PC-9 (cell line): ENCODE measurements around the gene IFNA4. TPM values are rescaled to one million over a fixed set of nuclear protein-coding genes. Genes with fewer than 3 reads are reported as not detected.
"Not testable (repeated sequence)": the region's sequence is repeated elsewhere in the genome, so short reads cannot be mapped to it uniquely, and the experiment has no call there.

Experiments
- BruUV-seq: library from RNA; stranded (reverse); fragments of 400-500 nt; replicated peaks from 2 replicates; lab custom pipeline; 2021; lab: Mats Ljungman, UMichigan
- CTCF ChIA-PET: fragments of 300-600 bp; sonication (Branson Sonifier 250); formaldehyde crosslinking; loops from one replicate; lab custom pipeline; 2022; ENCODE audit warnings: antibody characterized with exemption; lab: Charles Lee
- POLR2A ChIA-PET: fragments of 300-600 bp; sonication (Branson Sonifier 250); formaldehyde crosslinking; loops from one replicate; lab custom pipeline; 2022; ENCODE audit warnings: antibody characterized with exemption; ENCODE audit not compliant: unreplicated experiment; lab: Charles Lee
- DNase-seq, 2 experiments: peaks; one replicate each; pipeline versions ENCODE4 v3.0.0 to v3.0.0-alpha.2; 2015 to 2022; ENCODE audit warnings: mixed read lengths in 1 of 2
- H2AFZ ChIP-seq: fragments of 200-600 bp; sonication (generic); 2 replicates; pipeline ENCODE4 v1.8.1; 2017; ENCODE audit warnings: antibody characterized with exemption
- H3F3A ChIP-seq: fragments of 200-600 bp; sonication (generic); 2 replicates; pipeline ENCODE4 v1.8.1; 2017; ENCODE audit warnings: antibody characterized with exemption, mild to moderate bottlenecking, low read depth; ENCODE audit not compliant: insufficient read depth
- H3K27ac ChIP-seq: fragments of 200-600 bp; sonication (generic); 2 replicates; pipeline ENCODE4 v1.6.1; 2016; ENCODE audit warnings: mixed run types
- H3K27me3 ChIP-seq: fragments of 200-600 bp; sonication (generic); 2 replicates; pipeline ENCODE4 v1.6.1; 2016; ENCODE audit warnings: low read depth, mixed run types; ENCODE audit not compliant: insufficient read depth
- H3K36me3 ChIP-seq: fragments of 200-600 bp; sonication (generic); 2 replicates; pipeline ENCODE4 v1.6.1; 2016; ENCODE audit warnings: low read depth, mixed run types
- H3K4me1 ChIP-seq: fragments of 200-600 bp; sonication (generic); replicated peaks from 2 replicates; pipeline ENCODE4 v1.6.1; 2016; ENCODE audit warnings: mixed run types; ENCODE audit not compliant: insufficient read depth
- H3K4me2 ChIP-seq: fragments of 200-600 bp; sonication (generic); 2 replicates; pipeline ENCODE4 v1.6.1; 2017; ENCODE audit warnings: mixed run types
- H3K4me3 ChIP-seq: fragments of 200-600 bp; sonication (generic); 2 replicates; pipeline ENCODE4 v1.6.1; 2016; ENCODE audit warnings: mixed run types
- H3K79me2 ChIP-seq: fragments of 200-600 bp; sonication (generic); 2 replicates; pipeline ENCODE4 v1.6.1; 2017; ENCODE audit warnings: low read depth, mixed run types
- H3K9me2 ChIP-seq: fragments of 200-600 bp; sonication (generic); 2 replicates; pipeline ENCODE4 v1.8.1; 2017; ENCODE audit warnings: mild to moderate bottlenecking; ENCODE audit not compliant: insufficient read depth
- H3K9me3 ChIP-seq: fragments of 200-600 bp; sonication (generic); 2 replicates; pipeline ENCODE4 v1.8.1; 2016; ENCODE audit warnings: low read depth; ENCODE audit not compliant: insufficient read depth
- H4K20me1 ChIP-seq: fragments of 200-600 bp; sonication (generic); 2 replicates; pipeline ENCODE4 v1.8.1; 2017; ENCODE audit not compliant: insufficient read depth
- EZH2 ChIP-seq: fragments of 200-600 bp; sonication (generic); IDR thresholded peaks from 2 replicates; pipeline ENCODE4 v1.8.0; 2017; ENCODE audit warnings: antibody characterized with exemption, low read depth
- intact Hi-C: fragments of 100-400 bp; cut with micrococcal nuclease; formaldehyde crosslinking; loops from one replicate; pipeline ENCODE4 v1.10.0; 2022; ENCODE audit not compliant: unreplicated experiment
- total RNA-seq: library from RNA; stranded (reverse); gene quantifications from 2 replicates; pipeline ENCODE4 v1.2.3, GENCODE V29; 2021
- TF ChIP-seq, protein P1 (sequence below): fragments of 200-600 bp; sonication (generic); conservative IDR thresholded peaks from 2 replicates; pipeline ENCODE4 v1.6.1; 2017; ENCODE audit warnings: mixed run types, antibody characterized with exemption, mild to moderate bottlenecking, moderate library complexity

Gene IFNA4
- total RNA-seq, 1 experiment from 2014 or later, result not detected

- CTCF ChIA-PET, H3K4me3 ChIP-seq, H2AFZ ChIP-seq, H3F3A ChIP-seq, POLR2A ChIA-PET, BruUV-seq, intact Hi-C loops, H3K79me2 ChIP-seq, H3K27me3 ChIP-seq, H3K9me2 ChIP-seq, H3K9me3 ChIP-seq, H3K4me2 ChIP-seq, H4K20me1 ChIP-seq, H3K4me1 ChIP-seq, H3K36me3 ChIP-seq, H3K27ac ChIP-seq: not testable (repeated sequence)
- TF ChIP-seq, protein P1, sequence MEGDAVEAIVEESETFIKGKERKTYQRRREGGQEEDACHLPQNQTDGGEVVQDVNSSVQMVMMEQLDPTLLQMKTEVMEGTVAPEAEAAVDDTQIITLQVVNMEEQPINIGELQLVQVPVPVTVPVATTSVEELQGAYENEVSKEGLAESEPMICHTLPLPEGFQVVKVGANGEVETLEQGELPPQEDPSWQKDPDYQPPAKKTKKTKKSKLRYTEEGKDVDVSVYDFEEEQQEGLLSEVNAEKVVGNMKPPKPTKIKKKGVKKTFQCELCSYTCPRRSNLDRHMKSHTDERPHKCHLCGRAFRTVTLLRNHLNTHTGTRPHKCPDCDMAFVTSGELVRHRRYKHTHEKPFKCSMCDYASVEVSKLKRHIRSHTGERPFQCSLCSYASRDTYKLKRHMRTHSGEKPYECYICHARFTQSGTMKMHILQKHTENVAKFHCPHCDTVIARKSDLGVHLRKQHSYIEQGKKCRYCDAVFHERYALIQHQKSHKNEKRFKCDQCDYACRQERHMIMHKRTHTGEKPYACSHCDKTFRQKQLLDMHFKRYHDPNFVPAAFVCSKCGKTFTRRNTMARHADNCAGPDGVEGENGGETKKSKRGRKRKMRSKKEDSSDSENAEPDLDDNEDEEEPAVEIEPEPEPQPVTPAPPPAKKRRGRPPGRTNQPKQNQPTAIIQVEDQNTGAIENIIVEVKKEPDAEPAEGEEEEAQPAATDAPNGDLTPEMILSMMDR, result peak; percentile 16; the same call in 1 of the 2 replicates
- peak in 1 of 2 experiments; percentile 1 for DNase-seq
These were observed 4.3 kb downstream of the IFNA4 start for GRCh38 chr9:21182810-21183736.

GRCh38 chr9:21174671-21175070 is 12.7 kb downstream of the IFNA4 start:
- no peaks in the 10 kb centered on the region for H3K79me2 ChIP-seq
- H3K27me3 ChIP-seq, result no peaks in the 10 kb centered on the region
- DNase-seq, result no peak
- H3K4me2 ChIP-seq, result no peak overlapping the region
- intact Hi-C loops, result no loop called here
- no peak overlapping the region for H3K4me3 ChIP-seq
- ChIA-PET CTCF (no interaction called here), POLR2A (no interaction called here)
- H3K27ac ChIP-seq, result no peak overlapping the region
- H4K20me1 ChIP-seq, result no peaks in the 10 kb centered on the region
- H2AFZ ChIP-seq, result no peak overlapping the region
- no peaks in the 10 kb centered on the region for H3F3A ChIP-seq
- no peaks in the 10 kb centered on the region for H3K4me1 ChIP-seq
- BruUV-seq, result no TSS peak
- no peaks in the 10 kb centered on the region for H3K36me3 ChIP-seq
- no peaks in the 10 kb centered on the region for H3K9me3 ChIP-seq
- no peaks in the 10 kb centered on the region for H3K9me2 ChIP-seq
- TF ChIP-seq, protein P1, result no peak
- TF ChIP-seq EZH2, result no peak

DNA sequence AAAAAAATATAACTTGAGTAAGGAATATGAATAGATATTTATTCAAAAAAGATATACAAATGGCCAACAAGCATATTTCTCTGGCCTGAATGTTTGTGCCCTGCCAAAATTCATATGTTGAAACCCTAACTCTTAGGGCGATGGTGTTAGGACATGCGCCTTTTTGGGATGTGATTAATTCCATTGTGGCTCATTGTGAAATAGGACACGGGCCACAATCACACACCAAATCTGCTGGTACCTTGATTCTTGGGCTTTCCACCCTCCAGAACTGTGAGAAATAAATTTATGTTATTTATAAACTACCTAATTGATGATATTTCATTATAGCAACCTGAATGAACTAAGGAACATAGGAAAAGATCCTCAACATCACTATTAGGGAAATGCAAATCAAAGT is 15.2 kb downstream of the IFNA4 start:
- no peak overlapping the region for H3K27ac ChIP-seq
- no peaks in the 10 kb centered on the region for H3K9me2 ChIP-seq
- H3K79me2 ChIP-seq, result no peaks in the 10 kb centered on the region
- no peak overlapping the region for H3K4me3 ChIP-seq
- ChIA-PET CTCF (no interaction called here), POLR2A (no interaction called here)
- no peaks in the 10 kb centered on the region for H3K27me3 ChIP-seq
- no peaks in the 10 kb centered on the region for H3K36me3 ChIP-seq
- no peaks in the 10 kb centered on the region for H4K20me1 ChIP-seq
- H3K4me1 ChIP-seq, result no peaks in the 10 kb centered on the region
- no peak for DNase-seq
- intact Hi-C loops, result no loop called here
- no peak overlapping the region for H2AFZ ChIP-seq
- no peaks in the 10 kb centered on the region for H3K9me3 ChIP-seq
- H3F3A ChIP-seq, result no peaks in the 10 kb centered on the region
- no TSS peak for BruUV-seq
- no peak for TF ChIP-seq EZH2
- TF ChIP-seq, protein P1, result no peak
- no peak overlapping the region for H3K4me2 ChIP-seq
